Effector memory CD4-positive, alpha-beta T cell (primary cell): Measurements from ENCODE around the gene ZBTB7C.

Source experiments
- DNase-seq, 3 donors: peaks; one replicate each; pipeline ENCODE4 v3.0.0-alpha.2; 2020
- H3K27ac ChIP-seq: 2 replicates; pipeline ENCODE4 v1.7.0; 2013; ENCODE audit warnings: mild to moderate bottlenecking, low read length, moderate library complexity; ENCODE audit not compliant: insufficient read depth, poor library complexity, severe bottlenecking
- H3K27me3 ChIP-seq: replicated peaks from 2 replicates; pipeline ENCODE4 v1.7.0; 2013; ENCODE audit warnings: mild to moderate bottlenecking, low read length; ENCODE audit not compliant: insufficient read depth, control insufficient read depth, poor library complexity, severe bottlenecking
- H3K36me3 ChIP-seq: 2 replicates; pipeline ENCODE4 v1.7.0; 2013; ENCODE audit warnings: mild to moderate bottlenecking, low read length, moderate library complexity; ENCODE audit not compliant: control insufficient read depth, insufficient read depth
- H3K4me1 ChIP-seq: 2 replicates; pipeline ENCODE4 v1.7.0; 2013; ENCODE audit warnings: low read length, mild to moderate bottlenecking; ENCODE audit not compliant: control insufficient read depth, insufficient read depth, poor library complexity, severe bottlenecking
- H3K4me3 ChIP-seq: 2 replicates; pipeline ENCODE4 v1.7.0; 2013; ENCODE audit warnings: low read length, low read depth, mild to moderate bottlenecking; ENCODE audit not compliant: insufficient read depth, poor library complexity, severe bottlenecking
- H3K9me3 ChIP-seq: 2 replicates; pipeline ENCODE4 v1.7.0; 2013; ENCODE audit warnings: mild to moderate bottlenecking, low read length, moderate library complexity; ENCODE audit not compliant: control insufficient read depth

Gene ZBTB7C

GRCh38 chr18:48328473-48329210 is 80.5 kb downstream of the ZBTB7C start:
- Histone ChIP-seq H3K4me3 (no peak overlapping the region), H3K36me3 (no peaks in the 10 kb centered on the region), H3K4me1 (no peaks in the 10 kb centered on the region), H3K9me3 (no peaks in the 10 kb centered on the region), H3K27me3 (no peaks in the 10 kb centered on the region), H3K27ac (no peak overlapping the region)
- DNase-seq: no peak

GRCh38 chr18:48326901-48327675 is 82.1 kb downstream of the ZBTB7C start:
- no peak for DNase-seq
- no peaks in the 10 kb centered on the region for H3K36me3 ChIP-seq
- no peaks in the 10 kb centered on the region for H3K4me1 ChIP-seq
- no peak overlapping the region for H3K4me3 ChIP-seq
- H3K27me3 ChIP-seq: no peaks in the 10 kb centered on the region
- H3K27ac ChIP-seq: no peak overlapping the region
- no peaks in the 10 kb centered on the region for H3K9me3 ChIP-seq

DNA sequence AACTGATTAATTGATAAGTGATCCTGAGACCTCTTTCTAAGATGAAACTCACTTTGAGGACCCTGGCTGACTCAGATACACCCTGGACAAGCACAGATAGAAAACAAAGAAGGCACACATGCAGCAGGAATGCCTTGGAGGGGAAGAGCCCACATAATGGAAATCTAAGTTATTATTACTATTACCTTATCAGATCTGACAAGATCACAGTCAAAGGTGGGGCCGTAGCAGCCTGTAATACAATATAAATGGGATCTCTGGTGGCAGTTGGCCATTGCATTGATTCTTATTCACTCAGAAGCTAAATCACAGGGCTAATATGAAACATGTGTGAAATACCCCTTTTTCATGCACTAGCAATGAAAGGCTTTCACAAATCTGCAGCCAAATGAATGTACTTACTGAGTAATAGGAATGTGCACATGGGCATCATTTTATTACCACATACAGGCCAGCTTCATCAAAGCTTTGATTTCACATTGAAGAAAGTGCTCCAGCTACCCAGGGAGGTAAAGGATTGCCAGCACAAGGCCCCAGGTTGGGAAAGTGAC is 84.0 kb downstream of the ZBTB7C start:
- Histone ChIP-seq H3K36me3 (no peaks in the 10 kb centered on the region), H3K9me3 (no peaks in the 10 kb centered on the region), H3K4me1 (no peaks in the 10 kb centered on the region), H3K27me3 (no peaks in the 10 kb centered on the region), H3K27ac (no peak overlapping the region), H3K4me3 (no peak overlapping the region)
- DNase-seq: no peak

- Histone ChIP-seq H3K4me1 (no peaks in the 10 kb centered on the region), H3K9me3 (no peaks in the 10 kb centered on the region), H3K4me3 (no peak overlapping the region), H3K36me3 (no peaks in the 10 kb centered on the region), H3K27me3 (no peaks in the 10 kb centered on the region), H3K27ac (no peak overlapping the region)
- no peak for DNase-seq
Observed at GRCh38 chr18:48324651-48325050, 84.5 kb downstream of the ZBTB7C start.

- no peaks in the 10 kb centered on the region for H3K36me3 ChIP-seq
- H3K27me3 ChIP-seq: no peaks in the 10 kb centered on the region
- DNase-seq: no peak
- no peaks in the 10 kb centered on the region for H3K9me3 ChIP-seq
- no peaks in the 10 kb centered on the region for H3K4me1 ChIP-seq
- H3K27ac ChIP-seq: no peak overlapping the region
- H3K4me3 ChIP-seq: no peak overlapping the region
Observed at GRCh38 chr18:48323151-48323550, 86.0 kb downstream of the ZBTB7C start.

GRCh38 chr18:48321536-48321935 is 87.6 kb downstream of the ZBTB7C start:
- H3K27me3 ChIP-seq: no peaks in the 10 kb centered on the region
- no peak overlapping the region for H3K4me3 ChIP-seq
- no peak for DNase-seq
- no peaks in the 10 kb centered on the region for H3K36me3 ChIP-seq
- no peaks in the 10 kb centered on the region for H3K4me1 ChIP-seq
- no peaks in the 10 kb centered on the region for H3K9me3 ChIP-seq
- no peak overlapping the region for H3K27ac ChIP-seq

GRCh38 chr18:48321121-48321520 is 88.1 kb downstream of the ZBTB7C start:
- DNase-seq: no peak
- no peak overlapping the region for H3K27ac ChIP-seq
- no peaks in the 10 kb centered on the region for H3K36me3 ChIP-seq
- H3K4me1 ChIP-seq: no peaks in the 10 kb centered on the region
- no peak overlapping the region for H3K4me3 ChIP-seq
- no peaks in the 10 kb centered on the region for H3K27me3 ChIP-seq
- no peaks in the 10 kb centered on the region for H3K9me3 ChIP-seq

DNA sequence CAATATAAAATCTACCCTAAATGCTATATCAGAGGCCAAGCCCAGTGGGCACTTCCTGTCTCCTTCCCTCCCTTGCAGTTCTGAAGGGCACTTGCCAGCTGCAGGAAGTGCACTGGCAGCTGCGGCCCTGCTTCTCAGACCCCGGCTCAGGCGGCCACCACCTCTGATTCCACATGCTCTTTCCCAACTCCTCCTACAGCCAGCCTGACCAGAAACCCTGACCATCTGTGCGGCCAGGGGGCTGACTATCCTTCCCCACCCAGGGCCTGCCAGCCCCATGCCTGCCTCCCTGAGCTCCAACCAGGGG is 88.6 kb downstream of the ZBTB7C start:
- Histone ChIP-seq H3K27ac (no peak overlapping the region), H3K4me3 (no peak overlapping the region), H3K9me3 (no peaks in the 10 kb centered on the region), H3K4me1 (no peaks in the 10 kb centered on the region), H3K36me3 (no peaks in the 10 kb centered on the region), H3K27me3 (no peaks in the 10 kb centered on the region)
- no peak for DNase-seq

GRCh38 chr18:48319801-48320638 is 89.2 kb downstream of the ZBTB7C start:
- no peak overlapping the region for H3K27ac ChIP-seq
- no peaks in the 10 kb centered on the region for H3K9me3 ChIP-seq
- H3K36me3 ChIP-seq: no peaks in the 10 kb centered on the region
- no peaks in the 10 kb centered on the region for H3K4me1 ChIP-seq
- no peak overlapping the region for H3K4me3 ChIP-seq
- DNase-seq: no peak
- H3K27me3 ChIP-seq: no peaks in the 10 kb centered on the region
